Endothelial cell of umbilical vein (primary cell): Measurements from ENCODE around the gene XPO5. TPM values are rescaled to one million over a fixed set of nuclear protein-coding genes. Genes with fewer than 3 reads are reported as not detected.

ENCODE experiments used
- BruUV-seq: library from RNA; stranded (reverse); fragments of 400-500 nt; replicated peaks from 2 replicates; lab custom pipeline; 2021; lab: Mats Ljungman, UMichigan
- CTCF ChIA-PET: fragments of 300-600, 350-600 bp; sonication (Branson Sonifier 250); formaldehyde crosslinking; loops from one replicate; lab custom pipeline; 2021; ENCODE audit warnings: antibody characterized with exemption, inconsistent platforms; lab: Charles Lee
- POLR2A ChIA-PET: fragments of 300-600, 350-600 bp; sonication (Branson Sonifier 250); formaldehyde crosslinking; loops from one replicate; lab custom pipeline; 2021; ENCODE audit warnings: antibody characterized with exemption, inconsistent platforms; lab: Charles Lee
- DNase-seq: peaks from one replicate; pipeline ENCODE4 v3.0.0-alpha.2; 2011; ENCODE audit warnings: low read depth, low spot score
- FAIRE-seq: peaks from 2 replicates; lab custom pipeline; 2011; peaks lifted over from hg19 to GRCh38; lab: Jason Lieb, UNC
- H2AFZ ChIP-seq: 2 replicates; pipeline ENCODE4 v1.6.0; 2012; ENCODE audit warnings: low read depth, low read length, control low read depth, inconsistent platforms
- H3K27ac ChIP-seq: 2 replicates; pipeline ENCODE4 v1.5.1; 2011; ENCODE audit warnings: low read depth, mild to moderate bottlenecking, control low read depth, low read length, moderate library complexity; ENCODE audit not compliant: insufficient read depth
- H3K27me3 ChIP-seq, 2 experiments: 2 replicates each; pipeline versions ENCODE4 v1.6.0 to v1.6.1; 2011; ENCODE audit warnings: low read length in 2 of 2, mixed read lengths in 1 of 2; ENCODE audit not compliant: control insufficient read depth in 2 of 2, insufficient read depth in 2 of 2
- H3K36me3 ChIP-seq, 2 experiments: 2 replicates in 1 of 2; 3 replicates in 1 of 2; pipeline ENCODE4 v1.5.1; 2011; ENCODE audit warnings: low read length in 2 of 2, mild to moderate bottlenecking in 1 of 2, moderate library complexity in 1 of 2; ENCODE audit not compliant: control insufficient read depth in 2 of 2, insufficient read depth in 2 of 2; ENCODE audit errors: extremely low read depth in 1 of 2
- H3K4me1 ChIP-seq: 3 replicates; pipeline ENCODE4 v1.5.1; 2011; ENCODE audit warnings: mild to moderate bottlenecking, low read length; ENCODE audit not compliant: control insufficient read depth, insufficient read depth; ENCODE audit errors: extremely low read depth
- H3K4me2 ChIP-seq: 2 replicates; pipeline ENCODE4 v1.6.1; 2011; ENCODE audit warnings: low read length, control low read depth, mixed read lengths; ENCODE audit not compliant: insufficient read depth
- H3K4me3 ChIP-seq, 3 experiments: fragments of 200-600 bp in 1 of 3; sonication (generic), shearing (Covaris generic) in 1 of 3; replicated peaks in 1 of 3; 2 replicates each; pipeline ENCODE4 v1.5.1; 2011 to 2016; ENCODE audit warnings: control low read depth in 3 of 3, low read length in 3 of 3, mild to moderate bottlenecking in 2 of 3, inconsistent platforms in 1 of 3, low read depth in 1 of 3, moderate library complexity in 1 of 3; ENCODE audit not compliant: insufficient read depth in 1 of 3
- H3K79me2 ChIP-seq: 2 replicates; pipeline ENCODE4 v1.6.0; 2012; ENCODE audit warnings: low read length, inconsistent platforms; ENCODE audit not compliant: control insufficient read depth, insufficient read depth
- H3K9ac ChIP-seq: replicated peaks from 2 replicates; pipeline ENCODE3; 2011; ENCODE audit warnings: low read length, control low read depth; ENCODE audit not compliant: insufficient read depth; ENCODE audit errors: extremely low read depth
- H3K9me1 ChIP-seq: replicated peaks from 3 replicates; pipeline ENCODE4 v1.6.0; 2011; ENCODE audit warnings: mild to moderate bottlenecking, low read length; ENCODE audit not compliant: control insufficient read depth, insufficient read depth; ENCODE audit errors: extremely low read depth
- H3K9me3 ChIP-seq: replicated peaks from 2 replicates; pipeline ENCODE4 v1.5.1; 2012; ENCODE audit warnings: low read length, inconsistent platforms; ENCODE audit not compliant: control insufficient read depth, insufficient read depth
- H4K20me1 ChIP-seq: replicated peaks from 2 replicates; pipeline ENCODE3; 2011; ENCODE audit warnings: mild to moderate bottlenecking, low read length; ENCODE audit not compliant: control insufficient read depth, insufficient read depth; ENCODE audit errors: extremely low read depth
- EZH2 ChIP-seq: IDR thresholded peaks from 2 replicates; pipeline ENCODE4 v1.6.1; 2012; ENCODE audit warnings: borderline replicate concordance, low read depth, mild to moderate bottlenecking, moderate library complexity, low read length, inconsistent platforms; ENCODE audit not compliant: severe bottlenecking
- FOS ChIP-seq: IDR thresholded peaks from 2 replicates; pipeline ENCODE4 v1.6.1; 2011; ENCODE audit warnings: mild to moderate bottlenecking, low read length, moderate library complexity, borderline replicate concordance; ENCODE audit not compliant: insufficient read depth
- GATA2 ChIP-seq: IDR thresholded peaks from 2 replicates; pipeline ENCODE4 v1.7.0; 2011; ENCODE audit warnings: low read depth, mild to moderate bottlenecking, moderate library complexity, mixed read lengths, low read length; ENCODE audit not compliant: insufficient read length, insufficient read depth
- JUN ChIP-seq: IDR thresholded peaks from 2 replicates; pipeline ENCODE4 v1.6.1; 2011; ENCODE audit warnings: borderline replicate concordance, low read depth; ENCODE audit not compliant: insufficient read length, insufficient read depth
- MYC ChIP-seq: IDR thresholded peaks from one replicate; pipeline ENCODE4 v1.6.1; 2011; ENCODE audit warnings: mild to moderate bottlenecking, low read depth, low read length
- POLR2A ChIP-seq: IDR thresholded peaks from 2 replicates; pipeline ENCODE4 v1.6.1; 2012; ENCODE audit warnings: low read depth, mild to moderate bottlenecking, control low read depth, low read length
- POLR2AphosphoS5 ChIP-seq: IDR thresholded peaks from 2 replicates; pipeline ENCODE4 v1.6.1; 2012; ENCODE audit warnings: low read depth, mild to moderate bottlenecking, control low read depth, low read length, moderate library complexity; ENCODE audit not compliant: insufficient read depth
- dilution Hi-C: fragments of 300-500 bp; cut with MboI; formaldehyde crosslinking; loops from one replicate; pipeline ENCODE4 v1.15.0; 2019; ENCODE audit warnings: low sequenced_read_pairs; ENCODE audit not compliant: extremely low pct_ligation_motif_present
- intact Hi-C: fragments of 100-400 bp; cut with micrococcal nuclease; formaldehyde crosslinking; loops from one replicate; pipeline ENCODE4 v1.10.0; 2022
- polyA plus RNA-seq, 4 experiments: library from polyadenylated mRNA; depleted of rRNA in 3 of 4; stranded (reverse) in 3 of 4; unstranded in 1 of 4; fragments of >200 nt; gene quantifications; 2 replicates each; pipeline versions ENCODE4 v1.2.1 to v1.2.3, GENCODE V29; 2011 to 2012; ENCODE audit warnings: missing spikeins in 1 of 4
- total RNA-seq: library from RNA; stranded (reverse); gene quantifications from 2 replicates; pipeline ENCODE4 v1.2.3, GENCODE V29; 2021
- TF ChIP-seq, protein P1 (sequence below), 2 donors: IDR thresholded peaks; 1 replicate in 1 of 2; 2 replicates in 1 of 2; pipeline ENCODE4 v1.5.1; 2011; ENCODE audit warnings: low read length in 2 of 2, mild to moderate bottlenecking in 2 of 2, moderate library complexity in 2 of 2, control low read depth in 1 of 2, inconsistent platforms in 1 of 2, low read depth in 1 of 2; ENCODE audit not compliant: insufficient read depth in 1 of 2; ENCODE audit errors: extremely low read depth in 1 of 2
- TF ChIP-seq, protein P2 (sequence below): IDR thresholded peaks from 2 replicates; pipeline ENCODE4 v1.6.1; 2011; ENCODE audit not compliant: insufficient read depth, insufficient read length

Gene XPO5
- total and polyA plus RNA-seq, 2 donors (not counting 3 experiments of a cell fraction or from before 2014, with no cell fraction given), result 28.4 to 50.0 TPM

DNA sequence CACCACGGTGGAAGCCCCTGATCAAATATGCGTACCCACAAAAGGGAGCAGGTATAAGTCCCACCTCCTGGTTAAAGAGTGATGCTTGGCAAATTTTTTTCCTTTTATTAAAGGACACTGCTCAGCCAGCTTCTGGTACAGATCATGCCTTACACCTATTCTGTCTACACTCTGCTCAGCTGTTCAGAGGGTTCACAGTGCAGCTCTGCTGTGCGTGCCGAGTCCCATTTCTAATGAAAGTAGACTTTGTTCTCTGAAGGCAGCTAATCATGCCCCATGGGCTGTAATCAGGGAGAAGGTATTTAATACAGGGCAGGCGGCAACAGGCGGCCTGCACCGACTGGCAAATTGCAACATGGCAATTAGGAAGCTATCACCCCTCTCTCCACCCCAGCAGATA, 82.0 kb downstream of the XPO5 start:
- ChIA-PET CTCF (interaction anchor here (1.1 to 19.0 kb wide), 4 partner anchors 13 to 265 kb away, joined by 3 to 289 read pairs (median 32); partner anchors contain the start of genes DLK2, DNPH1 and LRRC73), POLR2A (no interaction called here)
- no peaks in the 10 kb centered on the region for H3K9me1 ChIP-seq
- H3K27me3 ChIP-seq, result no peaks in the 10 kb centered on the region
- H3K79me2 ChIP-seq, result no peaks in the 10 kb centered on the region
- H2AFZ ChIP-seq, result no peak overlapping the region
- BruUV-seq, result no TSS peak
- peaks cover 14% of the 10 kb centered on the region for H3K4me1 ChIP-seq
- H3K4me3 ChIP-seq, result no peak overlapping the region
- H4K20me1 ChIP-seq, result no peaks in the 10 kb centered on the region
- intact Hi-C loops (no loop called here), dilution Hi-C loops (no loop called here)
- no peak overlapping the region for H3K4me2 ChIP-seq
- H3K36me3 ChIP-seq, result peaks cover 0 to 3% of the 10 kb centered on the region in 2 experiments
- no peak for DNase-seq
- H3K9me3 ChIP-seq, result no peaks in the 10 kb centered on the region
- no peak for FAIRE-seq
- H3K9ac ChIP-seq, result no peak overlapping the region
- TF ChIP-seq MYC (no peak), EZH2 (no peak), POLR2AphosphoS5 (no peak), GATA2 (no peak), JUN (no peak), FOS (no peak), POLR2A (no peak)
- TF ChIP-seq, protein P1, sequence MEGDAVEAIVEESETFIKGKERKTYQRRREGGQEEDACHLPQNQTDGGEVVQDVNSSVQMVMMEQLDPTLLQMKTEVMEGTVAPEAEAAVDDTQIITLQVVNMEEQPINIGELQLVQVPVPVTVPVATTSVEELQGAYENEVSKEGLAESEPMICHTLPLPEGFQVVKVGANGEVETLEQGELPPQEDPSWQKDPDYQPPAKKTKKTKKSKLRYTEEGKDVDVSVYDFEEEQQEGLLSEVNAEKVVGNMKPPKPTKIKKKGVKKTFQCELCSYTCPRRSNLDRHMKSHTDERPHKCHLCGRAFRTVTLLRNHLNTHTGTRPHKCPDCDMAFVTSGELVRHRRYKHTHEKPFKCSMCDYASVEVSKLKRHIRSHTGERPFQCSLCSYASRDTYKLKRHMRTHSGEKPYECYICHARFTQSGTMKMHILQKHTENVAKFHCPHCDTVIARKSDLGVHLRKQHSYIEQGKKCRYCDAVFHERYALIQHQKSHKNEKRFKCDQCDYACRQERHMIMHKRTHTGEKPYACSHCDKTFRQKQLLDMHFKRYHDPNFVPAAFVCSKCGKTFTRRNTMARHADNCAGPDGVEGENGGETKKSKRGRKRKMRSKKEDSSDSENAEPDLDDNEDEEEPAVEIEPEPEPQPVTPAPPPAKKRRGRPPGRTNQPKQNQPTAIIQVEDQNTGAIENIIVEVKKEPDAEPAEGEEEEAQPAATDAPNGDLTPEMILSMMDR (IDR thresholded peaks at IDR 0.05; ENCODE audit: extremely low read depth in 1 of 2, insufficient read depth in 1 of 2, low read depth in 1 of 2, low read length in 2 of 2), result no peak
- TF ChIP-seq, protein P2, sequence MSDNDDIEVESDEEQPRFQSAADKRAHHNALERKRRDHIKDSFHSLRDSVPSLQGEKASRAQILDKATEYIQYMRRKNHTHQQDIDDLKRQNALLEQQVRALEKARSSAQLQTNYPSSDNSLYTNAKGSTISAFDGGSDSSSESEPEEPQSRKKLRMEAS, result no peak
- H3K27ac ChIP-seq, result no peak overlapping the region
